ENCODE data around the gene MAN1A2.

The MAN1A2 gene

DNA sequence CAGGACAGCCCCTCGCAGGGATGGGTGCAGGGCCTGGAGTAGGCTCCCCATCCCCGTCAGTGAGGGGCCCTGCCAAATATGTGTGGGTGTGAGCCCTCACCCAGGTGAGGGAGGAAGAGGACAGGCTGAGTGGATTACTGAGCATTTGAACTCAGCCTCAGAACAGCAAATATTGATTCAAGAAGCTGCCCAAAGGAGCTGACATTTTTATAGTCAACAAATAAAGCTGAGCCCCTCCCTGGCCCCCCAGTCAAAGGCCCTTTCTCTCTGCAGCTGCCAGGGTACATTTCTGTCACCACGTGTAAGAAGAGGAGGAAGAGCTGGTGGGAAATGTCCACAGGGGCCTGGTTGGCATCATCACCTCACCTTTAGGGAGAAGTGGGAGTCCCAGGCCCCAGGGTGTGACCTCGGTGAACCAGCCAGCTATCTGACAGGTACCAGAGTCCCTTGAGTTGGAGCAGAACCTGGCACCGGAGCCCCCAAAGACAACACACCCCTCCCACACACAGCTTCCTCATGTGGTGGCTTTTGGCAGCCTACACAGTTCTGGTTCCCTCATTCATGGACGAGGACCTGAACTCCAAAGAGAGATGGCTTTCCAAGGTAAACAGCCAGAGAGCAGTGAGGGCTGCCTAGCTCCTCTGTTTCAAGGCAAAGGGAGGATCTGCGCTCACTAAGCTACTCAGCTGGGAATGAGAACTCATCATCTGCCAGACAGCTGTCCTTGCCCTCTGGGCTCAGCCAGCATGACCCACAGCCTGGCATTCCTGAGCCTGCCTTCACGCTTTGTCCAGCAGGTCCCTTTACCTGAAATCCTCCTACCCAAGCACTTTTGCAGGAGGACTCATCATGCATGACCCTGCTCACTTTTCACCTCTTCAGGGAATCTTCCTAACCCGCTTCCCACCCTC is 195.6 kb downstream of the MAN1A2 start:
- peak; percentile 24 for DNase-seq

DNA sequence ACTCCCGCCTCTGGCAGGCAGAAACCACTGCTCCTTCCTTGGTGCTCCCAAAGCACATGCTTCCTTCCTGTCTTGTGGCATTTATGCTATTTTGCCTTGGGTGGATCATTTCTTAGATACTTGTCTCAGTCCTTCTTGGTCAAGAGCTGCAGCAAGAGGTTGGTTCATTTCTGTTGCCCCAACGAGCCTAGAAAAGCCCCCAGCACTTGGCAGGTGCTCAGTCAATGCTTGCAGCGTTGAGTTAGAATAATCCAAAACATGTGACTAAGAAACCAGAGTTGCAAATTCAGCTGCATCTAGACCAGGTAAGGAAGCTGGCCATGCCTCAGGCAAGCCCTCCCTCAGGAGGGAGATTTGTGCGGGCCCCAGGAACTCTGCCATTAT is 196.2 kb downstream of the MAN1A2 start:
- DNase-seq: no peak

DNA sequence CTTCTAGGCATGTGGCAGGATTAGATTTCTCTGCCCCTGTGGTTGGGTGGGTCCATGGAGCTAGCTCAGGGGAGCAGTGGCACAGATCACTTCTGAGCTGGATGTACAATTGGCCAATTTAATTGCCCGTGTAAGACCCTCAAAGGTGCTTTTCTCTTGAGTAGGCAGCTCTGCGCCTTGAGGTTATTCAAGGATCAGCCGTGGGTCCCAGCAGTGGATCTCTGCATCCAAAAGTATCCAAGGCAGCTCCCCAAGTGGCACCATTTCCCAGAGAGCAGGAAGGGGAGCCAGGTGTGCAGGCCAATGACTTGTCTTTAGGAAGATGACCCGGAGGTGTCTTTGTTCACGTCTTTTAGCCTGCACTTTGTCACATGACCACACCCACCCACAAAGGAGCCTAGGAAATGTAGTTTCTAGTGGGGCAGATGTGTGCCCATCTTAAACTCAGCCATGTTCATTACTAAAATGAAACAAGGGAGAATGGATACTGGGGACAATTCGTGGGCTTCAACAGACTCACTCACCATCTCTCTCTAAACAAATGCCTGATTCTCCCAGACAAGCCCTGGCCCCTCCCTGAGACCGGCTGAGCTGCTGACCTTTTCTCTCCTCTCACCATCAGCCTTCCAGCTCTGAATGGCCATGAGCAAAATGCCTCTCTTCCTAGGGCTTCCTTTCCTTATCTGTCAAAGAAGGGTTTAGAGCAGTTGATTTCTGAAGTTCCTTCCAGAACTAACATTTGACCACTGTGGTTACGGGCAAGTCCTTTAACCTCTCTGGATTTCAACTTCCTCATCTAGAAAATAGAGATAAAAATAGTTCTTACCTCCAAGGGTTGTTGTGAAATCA is 197.2 kb downstream of the MAN1A2 start:
- no peak for DNase-seq

DNA sequence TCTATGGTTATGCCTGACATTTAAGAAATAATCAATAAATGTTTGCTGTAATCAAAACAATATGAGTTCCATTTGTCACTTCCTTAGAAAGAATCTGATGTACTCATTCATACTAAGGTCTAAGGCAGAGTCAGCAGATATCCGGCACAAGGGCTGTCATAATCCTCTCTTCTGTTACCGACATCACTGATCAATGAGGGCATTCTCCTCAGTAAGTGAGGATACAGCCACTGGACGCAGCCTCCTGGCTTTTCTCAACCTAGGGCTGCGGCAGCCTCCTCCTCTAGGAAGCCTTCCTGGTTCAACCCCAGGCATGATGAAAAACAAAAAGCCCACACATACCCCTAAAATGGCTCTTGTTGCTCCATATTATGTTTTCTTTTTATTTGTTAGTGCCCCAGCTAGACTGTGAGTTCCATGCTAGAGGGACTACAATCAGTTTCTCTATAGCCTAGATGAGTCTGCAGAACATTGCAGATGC is 197.9 kb downstream of the MAN1A2 start:
- DNase-seq: no peak

DNA sequence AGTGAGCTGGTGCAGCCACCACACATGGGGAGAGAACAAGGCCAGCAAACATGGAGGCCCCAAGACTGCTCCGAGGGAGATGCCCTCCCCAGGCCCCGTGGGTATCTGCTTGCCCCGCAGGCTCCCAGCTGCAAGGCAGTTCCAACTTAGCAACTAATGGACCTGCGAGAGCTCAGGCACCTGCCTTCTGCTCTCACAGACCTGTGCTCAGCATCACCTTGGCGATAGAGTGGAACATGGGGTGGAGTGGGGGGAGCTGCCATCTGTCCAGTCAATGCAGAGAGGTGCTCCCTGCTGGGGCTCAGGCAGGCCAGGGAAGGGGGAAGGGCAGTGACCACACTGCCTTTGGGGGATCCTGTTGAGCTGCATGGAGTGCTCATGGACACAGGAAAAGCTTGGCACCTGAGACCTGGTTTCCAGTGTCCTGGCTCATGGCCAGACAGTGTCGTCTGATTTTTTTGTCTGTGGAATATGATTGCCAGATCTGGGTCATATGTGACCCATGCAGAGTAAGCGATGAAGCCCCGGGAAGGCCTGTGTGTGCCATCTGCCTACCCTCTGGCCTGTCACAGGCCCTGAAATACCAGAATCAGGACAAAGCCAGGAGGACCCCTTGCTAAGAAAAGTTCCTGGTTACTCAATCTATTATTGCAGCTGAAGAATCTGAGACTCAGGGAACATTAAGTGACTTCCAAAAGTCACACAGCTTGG is 198.7 kb downstream of the MAN1A2 start:
- peak; percentile 35 for DNase-seq

DNA sequence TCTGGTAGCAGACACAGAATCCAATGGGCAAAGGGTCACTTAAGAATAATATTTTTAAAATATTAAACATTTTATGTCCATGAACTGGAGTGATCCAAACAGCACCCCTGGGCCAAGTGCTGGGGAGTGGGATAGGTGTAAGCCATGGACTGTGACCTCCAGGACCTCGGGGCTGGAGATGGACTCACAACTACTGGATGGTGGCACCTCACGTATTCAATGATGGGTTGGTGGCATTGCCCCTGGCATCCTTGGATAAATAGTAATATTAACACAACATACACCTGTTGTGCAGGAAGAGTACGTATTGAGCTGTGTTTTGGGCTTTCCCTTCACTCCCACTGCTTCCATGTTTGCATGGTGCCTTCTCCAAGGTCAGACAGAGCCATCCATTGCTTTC is 199.3 kb downstream of the MAN1A2 start:
- no peak for DNase-seq

DNA sequence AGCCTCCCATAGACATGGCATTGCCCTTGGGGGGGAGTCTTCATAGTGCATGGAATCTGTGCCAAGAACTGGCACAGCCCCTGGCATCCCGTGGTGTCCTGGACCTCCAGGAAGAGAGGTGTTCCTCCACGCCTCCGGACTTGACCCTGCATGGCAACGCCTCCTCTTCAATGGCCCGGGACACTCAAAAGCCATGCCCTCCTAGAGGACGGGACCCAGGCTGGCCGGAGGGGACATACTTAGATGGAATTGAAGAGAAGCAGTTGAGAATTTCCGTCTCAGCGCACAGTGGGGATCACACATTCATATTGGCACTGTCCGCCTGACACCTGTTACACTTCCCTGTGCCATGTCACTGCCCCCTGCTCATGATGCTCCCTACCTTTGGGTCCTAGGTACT is 200.2 kb downstream of the MAN1A2 start:
- no peak for DNase-seq

DNA sequence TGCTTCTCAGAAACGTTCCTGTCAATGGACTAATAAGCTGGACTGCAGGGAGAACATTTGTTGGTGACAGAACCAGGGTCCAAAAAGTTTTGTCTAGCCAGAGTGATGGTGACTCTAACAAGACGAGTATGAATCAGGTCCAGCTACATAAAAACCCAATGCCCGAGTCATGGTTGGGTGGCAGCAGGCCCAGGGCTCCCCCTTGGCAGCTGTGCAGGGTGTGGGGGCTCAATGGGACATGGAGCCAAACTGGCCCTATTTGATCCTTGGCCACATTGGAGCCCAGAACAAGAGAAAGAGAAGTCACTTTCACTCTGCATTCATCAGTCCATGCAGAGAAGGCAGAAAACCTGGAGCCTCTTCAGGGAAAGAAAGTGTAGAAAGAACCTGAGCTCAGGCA is 200.7 kb downstream of the MAN1A2 start:
- DNase-seq: no peak

DNA sequence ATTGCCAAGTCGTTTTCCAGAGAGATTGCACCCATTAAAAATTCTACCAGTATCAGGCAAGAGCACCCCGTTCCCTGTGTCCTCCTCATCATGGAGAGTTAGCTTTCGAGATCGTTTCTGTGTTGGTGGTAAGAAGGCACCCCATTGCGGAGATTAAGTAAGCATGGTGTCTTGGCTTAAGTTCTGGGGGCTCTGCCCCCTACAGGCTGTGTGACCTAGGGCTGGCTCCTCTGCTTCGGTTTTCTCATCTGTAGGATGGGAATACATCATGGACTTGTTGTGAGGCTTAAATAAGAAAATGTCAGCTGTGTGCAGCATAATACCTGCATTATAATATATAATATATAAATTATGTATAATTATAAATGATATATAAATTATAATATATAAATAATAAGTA is 201.8 kb downstream of the MAN1A2 start:
- DNase-seq: no peak

DNA sequence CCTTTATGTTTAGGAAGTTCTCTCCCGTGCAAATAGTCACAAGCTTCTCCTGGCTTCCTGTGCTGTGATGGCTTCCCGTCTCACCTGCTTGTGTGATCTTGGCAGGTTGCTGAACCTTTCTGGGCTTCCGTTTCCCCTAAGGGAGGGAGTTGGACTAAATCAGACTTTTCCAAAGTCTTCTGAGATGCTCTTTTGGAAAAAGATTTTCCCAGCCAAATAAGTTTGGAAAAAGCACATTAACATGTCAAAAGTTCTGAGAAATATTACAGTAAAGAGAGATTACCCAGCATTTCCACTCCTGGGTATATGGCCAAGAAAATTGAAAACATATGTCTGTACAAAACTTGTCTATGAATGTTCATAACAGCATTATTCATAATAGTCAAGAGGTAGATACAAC is 202.6 kb downstream of the MAN1A2 start:
- no peak for DNase-seq

DNA sequence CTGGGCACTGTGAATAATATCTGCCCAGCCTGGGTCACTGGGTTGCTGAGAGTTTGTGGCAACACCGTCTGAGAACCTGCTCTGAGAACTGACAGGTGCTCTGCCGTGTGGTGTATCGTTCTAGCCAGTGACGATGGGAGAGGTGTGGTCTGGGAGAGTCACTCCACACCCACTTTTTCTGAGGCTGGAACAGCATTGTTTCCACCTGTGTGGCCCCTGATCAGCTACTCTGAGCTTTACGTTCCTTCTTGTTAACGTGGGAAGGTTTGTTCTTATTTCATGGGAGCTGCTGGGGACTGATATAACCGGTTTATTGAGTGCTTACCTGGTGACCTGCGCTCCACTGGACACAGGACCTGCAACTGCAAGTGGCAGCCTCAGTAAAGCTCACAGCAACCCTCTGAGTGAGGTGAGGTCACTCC is 203.8 kb downstream of the MAN1A2 start:
- no peak for DNase-seq

DNA sequence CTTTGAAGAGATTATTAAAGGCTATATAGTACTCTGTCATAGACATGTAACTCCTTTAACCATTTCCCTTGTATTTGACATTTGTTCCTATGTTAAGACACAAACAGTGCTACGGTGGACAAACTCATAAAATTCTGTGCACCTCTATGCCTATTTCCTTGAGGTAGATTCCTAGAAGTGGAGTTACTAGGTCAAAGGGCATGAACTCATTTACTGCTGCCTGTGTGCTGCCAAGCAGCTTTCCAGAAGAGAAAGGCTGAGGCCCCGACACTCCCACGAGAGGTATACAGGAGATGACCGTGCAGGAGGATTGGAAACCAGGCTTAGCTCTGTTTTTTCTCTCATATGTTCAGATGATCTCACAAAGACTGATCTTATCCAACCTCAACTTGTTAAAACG is 204.2 kb downstream of the MAN1A2 start:
- DNase-seq: no peak

DNA sequence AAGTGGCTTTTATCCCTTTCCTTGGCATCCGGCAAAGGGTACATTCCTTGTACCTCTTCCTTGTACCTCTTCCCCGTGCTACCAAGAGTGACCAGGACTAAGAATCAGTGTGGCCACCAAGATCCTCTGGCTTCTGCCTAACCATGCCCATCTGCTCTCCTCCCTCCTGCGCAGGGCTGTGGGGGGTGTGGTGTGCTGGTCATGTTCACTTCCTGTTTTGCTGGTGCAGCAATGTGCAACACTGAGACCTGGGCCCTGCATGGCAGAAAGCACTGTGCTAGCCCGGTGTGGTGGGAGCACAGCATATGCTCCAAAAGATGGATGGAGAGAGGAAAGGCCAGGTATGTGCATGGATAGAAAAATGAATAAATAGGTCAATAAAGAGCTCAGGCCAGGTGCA is 205.3 kb downstream of the MAN1A2 start:
- DNase-seq: no peak

DNA sequence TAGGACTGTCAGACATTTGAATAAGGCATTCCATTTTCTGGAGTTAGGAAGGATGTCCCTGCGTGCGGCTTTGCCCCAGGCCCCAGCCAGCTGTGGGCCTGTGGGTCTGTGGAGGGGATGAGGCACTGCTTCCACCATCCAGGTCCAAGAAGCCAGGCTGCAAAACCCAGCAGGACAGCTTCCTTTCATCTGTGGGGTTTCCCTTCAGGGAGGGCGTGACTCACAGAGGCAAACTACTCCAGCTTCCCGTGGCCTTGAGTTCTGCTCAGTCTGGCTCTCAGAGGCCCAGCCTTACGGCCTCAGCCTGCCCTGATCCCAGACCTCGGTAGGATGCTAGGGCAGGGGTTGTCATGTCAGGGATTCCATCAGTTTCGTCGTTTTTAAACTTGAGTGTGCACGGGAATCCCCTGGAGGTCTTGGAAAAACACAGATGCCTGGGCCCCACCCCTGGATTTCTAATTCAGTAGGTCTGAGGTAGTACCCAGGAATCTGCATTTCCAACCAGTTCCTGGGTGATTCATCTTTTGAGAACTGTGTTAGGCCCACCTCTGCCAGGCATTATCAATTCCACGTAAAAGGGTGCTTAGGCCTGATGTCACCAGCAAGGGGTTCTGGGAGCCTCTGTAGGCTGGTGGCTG is 206.3 kb downstream of the MAN1A2 start:
- DNase-seq: no peak

DNA sequence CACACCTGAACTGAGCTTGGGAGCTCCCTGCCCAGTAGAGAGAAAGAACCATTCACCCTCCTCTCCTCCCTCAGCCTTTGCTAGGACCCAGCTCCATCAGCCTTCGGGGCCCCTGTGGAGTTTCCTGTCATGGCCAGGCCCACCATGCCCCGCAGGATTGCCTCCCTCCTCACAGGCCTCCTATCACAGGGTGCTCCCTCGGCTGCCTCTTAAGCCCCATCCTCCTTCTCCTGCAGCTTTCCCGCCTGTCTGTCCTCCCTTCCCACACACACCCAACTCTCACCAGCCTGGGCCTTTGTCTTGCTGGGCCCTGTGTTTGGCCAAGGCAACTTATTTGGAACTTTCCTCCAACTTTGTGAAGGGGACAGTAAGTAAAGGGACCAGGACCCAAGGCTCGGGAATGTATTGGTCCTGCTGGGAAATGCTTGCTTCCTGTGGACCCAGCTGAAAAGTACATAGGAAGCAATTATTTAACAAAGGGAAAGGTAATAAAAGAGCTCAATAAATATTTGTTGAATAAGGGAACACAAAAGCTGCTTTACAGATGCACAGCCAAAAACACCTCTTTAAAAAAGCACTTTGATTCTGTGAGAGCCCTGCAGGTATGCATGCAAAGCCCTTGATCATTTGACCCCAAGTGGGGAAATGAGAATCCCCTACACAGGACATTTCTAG is 207.0 kb downstream of the MAN1A2 start:
- no peak for DNase-seq

DNA sequence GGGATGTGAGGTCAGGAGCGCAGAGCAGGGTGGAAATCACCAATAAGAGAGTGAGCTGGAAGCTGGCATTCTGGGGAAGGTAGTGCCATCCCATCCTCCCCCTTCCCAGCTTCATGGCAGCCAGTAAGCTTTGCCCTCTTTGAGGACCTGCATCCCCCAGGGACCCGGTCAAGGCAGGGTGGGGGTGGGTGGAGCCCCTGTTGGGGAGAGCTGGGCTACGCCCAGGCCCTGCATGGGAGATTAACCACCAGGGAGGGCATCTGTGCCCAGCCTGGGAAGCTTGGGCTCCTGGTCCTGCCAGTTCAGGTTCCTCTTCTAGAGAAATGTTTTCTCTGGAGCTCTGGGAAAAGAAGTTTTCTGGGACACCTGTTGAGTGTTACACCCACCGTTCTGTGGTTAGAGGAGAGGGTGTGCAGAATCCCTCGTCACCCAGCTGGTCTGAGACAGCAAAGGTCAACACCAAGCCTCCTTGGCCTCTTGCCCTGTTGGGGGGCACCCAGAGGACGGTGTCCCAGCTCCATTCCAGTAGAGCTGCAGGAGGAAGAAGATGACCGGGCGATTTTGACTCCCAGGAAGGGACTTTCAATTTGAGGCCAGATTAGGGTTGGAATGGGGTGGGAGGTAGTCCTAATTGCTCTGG is 208.5 kb downstream of the MAN1A2 start:
- DNase-seq: no peak

DNA sequence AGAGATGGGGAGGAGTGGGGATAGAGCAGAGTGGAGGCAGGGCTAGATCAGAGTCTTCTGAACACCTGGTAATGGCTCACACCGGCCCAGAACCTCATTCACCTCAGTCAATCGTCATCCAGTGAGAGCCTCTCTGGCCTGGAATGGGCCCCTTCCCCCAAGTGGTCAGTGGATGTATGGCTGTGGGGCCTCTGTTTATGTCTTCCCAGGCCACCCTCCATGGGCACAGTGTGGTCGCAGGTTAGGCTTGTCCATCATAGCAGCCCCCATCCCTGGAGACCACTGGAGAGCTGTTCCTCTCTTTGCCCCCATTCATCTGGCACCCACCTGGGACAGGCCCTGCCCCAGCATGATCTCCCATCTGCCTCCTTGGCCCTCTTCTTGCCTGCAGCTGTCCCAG is 209.0 kb downstream of the MAN1A2 start:
- no peak for DNase-seq

DNA sequence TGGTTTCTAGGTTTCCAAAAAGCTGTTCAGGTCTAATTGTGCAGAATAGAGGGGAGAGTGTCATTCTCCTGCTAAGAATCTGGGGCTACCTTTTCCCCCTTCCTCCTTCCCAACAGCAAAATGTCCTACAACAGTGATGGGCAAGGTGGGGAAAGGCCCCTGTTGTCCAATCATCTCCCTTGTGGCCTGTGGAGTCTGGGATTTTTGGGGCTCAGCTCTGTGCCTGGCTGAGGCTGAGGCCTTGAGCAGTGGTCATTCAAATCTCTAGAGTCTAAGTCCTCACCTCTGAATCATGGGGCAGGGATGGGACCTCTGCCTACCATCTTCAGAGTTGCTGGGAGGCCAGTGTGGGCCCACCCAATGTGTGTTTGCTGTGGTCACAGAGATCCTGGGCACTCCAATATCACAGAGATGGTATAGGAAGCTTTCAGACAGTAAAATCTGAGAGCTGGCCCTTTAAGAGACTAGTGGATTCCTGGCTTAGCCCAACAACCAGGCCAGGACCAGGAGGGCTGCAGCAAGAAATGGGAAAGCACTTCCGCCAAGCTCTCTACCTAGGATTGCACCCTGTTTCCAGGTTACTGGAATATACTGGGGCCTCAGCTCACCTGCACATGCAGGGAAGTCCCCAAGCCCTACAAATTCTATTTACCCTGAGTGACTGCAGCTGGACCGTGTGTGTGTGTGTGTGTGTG is 210.1 kb downstream of the MAN1A2 start:
- DNase-seq: no peak

DNA sequence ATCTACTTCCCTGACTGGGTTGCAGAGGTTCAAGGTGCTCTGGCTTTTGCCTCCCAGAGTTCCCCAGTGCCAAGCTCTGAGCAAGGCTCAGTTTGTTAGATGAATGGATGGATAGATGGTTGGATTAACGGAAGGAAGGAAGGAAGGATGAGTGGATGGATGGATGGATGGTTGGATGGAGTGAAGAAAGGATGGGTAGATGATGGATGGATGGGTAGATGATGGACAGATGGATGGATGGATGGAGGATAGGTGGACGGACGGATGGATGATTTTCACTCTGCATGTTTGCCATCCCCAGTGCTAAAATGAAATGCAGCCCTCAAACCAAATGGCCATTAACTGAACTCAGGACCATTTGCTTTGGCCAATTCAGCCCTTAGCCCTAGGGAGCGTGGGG is 211.2 kb downstream of the MAN1A2 start:
- no peak for DNase-seq

All from NCI-H345 (cell line).